Endothelial cell (in vitro differentiated cells): ENCODE data around the gene CDC37. TPM values are rescaled to one million over a fixed set of nuclear protein-coding genes. Genes with fewer than 3 reads are reported as not detected.

Experiments
- DNase-seq: peaks from one replicate; pipeline ENCODE4 v3.0.0; 2021; ENCODE audit warnings: low spot score
- H3K27ac Mint-ChIP-seq: one replicate; pipeline ENCODE4 v1.8.0; 2021; ENCODE audit warnings: mixed read lengths, inconsistent platforms; ENCODE audit not compliant: unreplicated experiment
- H3K27me3 Mint-ChIP-seq: one replicate; pipeline ENCODE4 v1.8.0; 2021; ENCODE audit warnings: mild to moderate bottlenecking, moderate library complexity, mixed read lengths, inconsistent platforms; ENCODE audit not compliant: unreplicated experiment
- H3K36me3 Mint-ChIP-seq: one replicate; pipeline ENCODE4 v1.8.0; 2021; ENCODE audit warnings: mild to moderate bottlenecking, low read depth, mixed read lengths, inconsistent platforms; ENCODE audit not compliant: unreplicated experiment
- H3K4me1 Mint-ChIP-seq: one replicate; pipeline ENCODE4 v1.8.0; 2021; ENCODE audit warnings: mild to moderate bottlenecking, mixed read lengths, inconsistent platforms; ENCODE audit not compliant: unreplicated experiment
- H3K4me3 Mint-ChIP-seq: one replicate; pipeline ENCODE4 v1.8.0; 2021; ENCODE audit warnings: mild to moderate bottlenecking, mixed read lengths, inconsistent platforms; ENCODE audit not compliant: unreplicated experiment
- H3K9me3 Mint-ChIP-seq: one replicate; pipeline ENCODE4 v1.8.0; 2021; ENCODE audit warnings: mixed read lengths, inconsistent platforms; ENCODE audit not compliant: unreplicated experiment
- total RNA-seq: library from RNA; stranded (reverse); fragmentation: NEBNext Ultra II Directional; extraction: Animal tissue kit (Norgen Biotek cat#: 25700); gene quantifications from one replicate; pipeline ENCODE4 v1.2.1, GENCODE V29; 2021; ENCODE audit not compliant: unreplicated experiment
- TF ChIP-seq, protein P1 (sequence below): fragments of 200-600 bp; sonication (generic); IDR thresholded peaks from one replicate; pipeline ENCODE4 v1.5.0; 2021; ENCODE audit warnings: antibody characterized with exemption; ENCODE audit not compliant: unreplicated experiment

The CDC37 gene
- total RNA-seq, 1 donor from 2014 or later: 386 TPM

DNA sequence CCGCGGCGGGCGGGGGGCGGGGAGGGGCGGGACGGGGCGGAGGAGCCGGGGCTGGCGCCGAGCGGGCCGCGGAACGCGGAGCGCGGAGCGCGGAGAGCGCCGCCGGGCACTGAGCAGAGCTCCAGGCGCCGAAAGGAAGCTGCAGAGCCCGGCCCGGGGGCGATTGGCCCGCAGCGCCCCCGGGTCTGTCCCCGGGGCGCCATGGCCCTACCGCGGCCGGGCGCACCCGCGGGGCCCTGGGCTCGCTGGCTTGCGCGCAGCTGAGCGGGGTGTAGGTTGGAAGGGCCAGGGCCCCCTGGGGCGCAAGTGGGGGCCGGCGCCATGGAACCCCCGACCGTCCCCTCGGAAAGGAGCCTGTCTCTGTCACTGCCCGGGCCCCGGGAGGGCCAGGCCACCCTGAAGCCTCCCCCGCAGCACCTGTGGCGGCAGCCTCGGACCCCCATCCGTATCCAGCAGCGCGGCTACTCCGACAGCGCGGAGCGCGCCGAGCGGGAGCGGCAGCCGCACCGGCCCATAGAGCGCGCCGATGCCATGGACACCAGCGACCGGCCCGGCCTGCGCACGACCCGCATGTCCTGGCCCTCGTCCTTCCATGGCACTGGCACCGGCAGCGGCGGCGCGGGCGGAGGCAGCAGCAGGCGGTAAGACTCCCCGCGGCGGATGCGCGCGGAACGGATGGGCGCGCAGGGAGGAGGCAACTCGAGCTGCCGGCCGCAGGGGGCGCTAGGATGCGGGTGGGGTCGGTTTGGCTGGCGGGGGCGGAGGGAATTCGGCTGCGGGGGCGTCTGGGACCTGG is 17.3 kb upstream of the CDC37 start, which contains the start of gene PDE4A:
Gene PDE4A (plus strand): TSS at position 95 of the 796 bp plus-strand sequence. CDS start 227 bp downstream, at position 322.
- peaks cover 9% of the 10 kb centered on the region for H3K36me3 Mint-ChIP-seq
- no peaks in the 10 kb centered on the region for H3K9me3 Mint-ChIP-seq
- peak; percentile 74 for DNase-seq
- H3K4me3 Mint-ChIP-seq: peak within 1 kb of the TSS; percentile 87
- TF ChIP-seq, protein P1, sequence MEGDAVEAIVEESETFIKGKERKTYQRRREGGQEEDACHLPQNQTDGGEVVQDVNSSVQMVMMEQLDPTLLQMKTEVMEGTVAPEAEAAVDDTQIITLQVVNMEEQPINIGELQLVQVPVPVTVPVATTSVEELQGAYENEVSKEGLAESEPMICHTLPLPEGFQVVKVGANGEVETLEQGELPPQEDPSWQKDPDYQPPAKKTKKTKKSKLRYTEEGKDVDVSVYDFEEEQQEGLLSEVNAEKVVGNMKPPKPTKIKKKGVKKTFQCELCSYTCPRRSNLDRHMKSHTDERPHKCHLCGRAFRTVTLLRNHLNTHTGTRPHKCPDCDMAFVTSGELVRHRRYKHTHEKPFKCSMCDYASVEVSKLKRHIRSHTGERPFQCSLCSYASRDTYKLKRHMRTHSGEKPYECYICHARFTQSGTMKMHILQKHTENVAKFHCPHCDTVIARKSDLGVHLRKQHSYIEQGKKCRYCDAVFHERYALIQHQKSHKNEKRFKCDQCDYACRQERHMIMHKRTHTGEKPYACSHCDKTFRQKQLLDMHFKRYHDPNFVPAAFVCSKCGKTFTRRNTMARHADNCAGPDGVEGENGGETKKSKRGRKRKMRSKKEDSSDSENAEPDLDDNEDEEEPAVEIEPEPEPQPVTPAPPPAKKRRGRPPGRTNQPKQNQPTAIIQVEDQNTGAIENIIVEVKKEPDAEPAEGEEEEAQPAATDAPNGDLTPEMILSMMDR: peak; percentile 60
- peaks cover 20% of the 10 kb centered on the region for H3K4me1 Mint-ChIP-seq
- H3K27me3 Mint-ChIP-seq: peaks cover 50% of the 10 kb centered on the region
- peak within 1 kb of the TSS; percentile 80 for H3K27ac Mint-ChIP-seq

DNA sequence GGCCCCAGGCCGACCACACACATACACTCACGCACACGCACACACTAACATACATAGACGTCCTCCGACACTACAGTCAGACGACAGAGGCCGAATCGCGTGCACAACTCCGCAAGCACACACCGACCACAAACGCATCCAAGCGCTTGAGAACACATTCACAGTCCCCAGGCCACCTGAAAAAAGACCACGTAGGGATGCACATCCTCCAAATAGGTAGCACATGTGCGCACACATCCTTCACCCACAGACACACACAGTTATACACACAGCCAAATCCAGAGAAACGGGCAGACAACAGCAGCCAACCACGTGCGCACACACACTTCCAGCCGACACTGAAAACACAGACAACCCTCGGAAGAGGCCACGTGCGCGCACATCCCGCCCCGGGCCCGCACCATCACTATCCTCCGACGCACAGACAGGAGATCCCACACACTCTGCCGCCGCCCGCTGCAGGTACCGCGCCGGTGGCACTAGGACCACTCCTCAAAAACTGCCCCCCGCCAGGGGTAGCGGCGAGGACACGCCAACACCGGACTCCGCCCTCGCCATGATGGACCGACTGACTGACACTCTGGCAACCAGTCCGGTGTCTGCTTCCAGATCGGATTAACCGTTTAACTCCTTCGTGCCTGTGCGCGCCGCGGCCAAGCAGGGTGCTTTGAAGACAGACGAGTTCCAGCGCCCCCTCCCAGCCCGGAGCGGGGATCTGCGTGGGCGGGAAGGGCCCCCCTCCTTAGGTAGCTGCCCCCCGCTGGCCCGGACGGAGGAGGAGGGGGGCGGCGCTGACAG is 16.5 kb upstream of the CDC37 start:
- Mint-ChIP-seq H3K27ac (peak overlapping the region; percentile 80), H3K27me3 (peaks cover 45% of the 10 kb centered on the region), H3K9me3 (no peaks in the 10 kb centered on the region), H3K36me3 (peaks cover 9% of the 10 kb centered on the region), H3K4me3 (peak overlapping the region; percentile 87), H3K4me1 (peaks cover 20% of the 10 kb centered on the region)
- TF ChIP-seq, protein P1: peak; percentile 13
- peak; percentile 26 for DNase-seq

DNA sequence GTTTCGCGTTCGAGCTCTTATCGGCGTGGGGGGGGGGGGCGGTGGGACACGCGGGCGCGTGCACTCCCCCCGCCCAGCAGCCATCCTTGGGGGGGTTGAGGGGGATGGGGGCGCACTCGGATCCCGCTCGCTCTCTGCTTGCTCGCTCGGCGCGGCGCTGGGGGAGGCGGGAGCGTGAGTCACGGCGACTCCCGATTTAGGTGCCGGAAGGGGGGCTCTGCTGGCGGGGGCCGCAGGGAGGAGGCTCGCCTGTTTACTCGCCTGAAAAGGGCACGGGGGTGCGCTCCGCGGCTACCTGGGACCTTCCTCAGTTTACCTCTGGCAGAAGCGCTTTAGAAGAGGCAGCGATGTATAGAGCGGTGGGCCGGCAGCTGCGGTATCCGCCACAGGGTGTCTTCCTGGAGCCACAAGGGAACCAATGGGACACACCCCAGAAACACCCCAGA is 15.9 kb upstream of the CDC37 start:
- H3K27me3 Mint-ChIP-seq: peaks cover 45% of the 10 kb centered on the region
- H3K9me3 Mint-ChIP-seq: no peaks in the 10 kb centered on the region
- no peak for DNase-seq
- no peak overlapping the region for H3K4me3 Mint-ChIP-seq
- peaks cover 9% of the 10 kb centered on the region for H3K36me3 Mint-ChIP-seq
- no peak overlapping the region for H3K27ac Mint-ChIP-seq
- TF ChIP-seq, protein P1: no peak
- peaks cover 20% of the 10 kb centered on the region for H3K4me1 Mint-ChIP-seq

DNA sequence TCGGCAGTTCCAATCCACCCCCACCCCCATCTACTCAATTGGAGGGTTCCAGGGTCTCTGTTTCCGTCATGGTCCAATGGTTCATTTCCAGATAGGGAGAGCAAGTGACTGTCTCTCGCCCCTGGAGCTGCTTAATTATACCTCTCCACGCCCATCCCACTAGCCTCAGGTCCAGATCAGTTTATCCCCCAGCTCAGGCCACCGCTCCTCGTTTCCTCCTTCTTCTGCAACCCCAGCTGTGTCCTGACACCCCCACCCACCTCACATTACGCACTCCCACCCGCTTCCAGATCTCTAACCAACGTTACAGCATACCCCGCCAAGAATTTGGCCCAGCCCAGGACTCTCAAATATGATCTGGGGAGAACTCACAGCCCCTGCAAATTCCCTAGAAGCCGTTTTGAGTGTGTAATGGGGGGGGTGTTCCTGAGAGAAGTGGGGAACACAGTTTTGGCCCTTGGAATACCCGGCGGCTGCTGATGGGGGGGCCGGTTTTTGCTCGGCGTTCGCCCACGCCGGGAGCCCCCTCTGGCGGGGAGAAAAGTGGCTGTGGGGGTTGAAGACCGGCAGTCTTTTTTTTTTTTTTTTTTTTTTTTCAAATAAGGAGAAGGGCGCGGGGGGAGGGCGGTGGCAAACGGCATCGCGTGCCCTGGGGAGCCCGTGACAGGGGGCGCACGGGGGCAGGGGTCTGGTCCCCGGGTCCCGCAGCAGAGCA is 15.3 kb upstream of the CDC37 start:
- TF ChIP-seq, protein P1: no peak
- H3K4me3 Mint-ChIP-seq: peak overlapping the region; percentile 81
- H3K27ac Mint-ChIP-seq: no peak overlapping the region
- peaks cover 45% of the 10 kb centered on the region for H3K27me3 Mint-ChIP-seq
- DNase-seq: no peak
- no peaks in the 10 kb centered on the region for H3K9me3 Mint-ChIP-seq
- peaks cover 9% of the 10 kb centered on the region for H3K36me3 Mint-ChIP-seq
- H3K4me1 Mint-ChIP-seq: peaks cover 20% of the 10 kb centered on the region
